GM19328 (cell line): ENCODE results near the gene RFLNA.
"Not testable (repeated sequence)": the region's sequence is repeated elsewhere in the genome, so short reads cannot be mapped to it uniquely, and the experiment has no call there.

ENCODE experiments used
- ATAC-seq: cut with Tn5 transposase; IDR thresholded peaks from one replicate; pipeline ENCODE4 v1.9.1; 2021; ENCODE audit warnings: mild to moderate bottlenecking, moderate library complexity; ENCODE audit not compliant: unreplicated experiment

Gene RFLNA

DNA sequence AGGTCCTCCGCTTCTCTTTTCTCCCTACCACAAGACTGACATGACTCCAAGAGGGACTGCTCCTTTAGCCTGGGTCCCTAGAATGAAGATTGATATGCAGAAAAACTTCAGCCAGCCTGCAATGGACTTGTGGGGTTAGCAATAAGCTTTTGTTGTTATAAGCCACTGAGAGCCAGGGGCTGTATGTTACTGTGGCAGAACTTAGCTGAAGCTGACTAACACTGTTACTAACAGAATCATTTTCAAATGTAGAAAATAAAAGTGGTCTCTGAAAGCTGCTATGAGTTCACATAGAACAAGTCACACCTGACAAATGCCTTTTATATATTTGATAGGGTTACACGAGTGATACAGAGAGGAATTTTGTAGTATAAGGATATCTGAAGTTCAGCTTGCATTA lies 13.6 kb upstream of the RFLNA start:
- ATAC-seq = no peak

GRCh38 chr12:124282287-124282686 lies 12.6 kb upstream of the RFLNA start:
- no peak for ATAC-seq

GRCh38 chr12:124283326-124283725 lies 11.6 kb upstream of the RFLNA start:
- ATAC-seq = no peak

- ATAC-seq = no peak
Observed at GRCh38 chr12:124284368-124284767, 10.5 kb upstream of the RFLNA start.

DNA sequence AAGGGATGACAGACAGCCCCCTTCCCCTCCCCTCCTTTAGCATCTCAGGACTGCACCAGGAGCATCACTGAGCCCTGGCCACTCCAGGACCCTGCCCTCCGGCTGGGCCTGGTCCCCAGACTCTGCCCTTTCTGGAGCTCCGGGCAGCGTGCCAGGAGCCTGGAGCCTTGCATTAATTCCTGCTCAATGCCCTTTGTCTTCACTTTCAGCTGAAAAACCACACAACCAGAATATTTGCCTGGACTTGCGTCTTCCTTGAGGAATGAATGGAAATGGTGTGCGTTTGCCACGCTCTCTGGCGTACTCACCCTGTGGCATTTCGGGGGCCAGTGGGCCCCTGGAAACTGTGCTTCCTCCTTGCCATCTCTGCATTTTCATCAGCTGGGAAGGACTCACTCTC lies 8.5 kb upstream of the RFLNA start:
- ATAC-seq = no peak

DNA sequence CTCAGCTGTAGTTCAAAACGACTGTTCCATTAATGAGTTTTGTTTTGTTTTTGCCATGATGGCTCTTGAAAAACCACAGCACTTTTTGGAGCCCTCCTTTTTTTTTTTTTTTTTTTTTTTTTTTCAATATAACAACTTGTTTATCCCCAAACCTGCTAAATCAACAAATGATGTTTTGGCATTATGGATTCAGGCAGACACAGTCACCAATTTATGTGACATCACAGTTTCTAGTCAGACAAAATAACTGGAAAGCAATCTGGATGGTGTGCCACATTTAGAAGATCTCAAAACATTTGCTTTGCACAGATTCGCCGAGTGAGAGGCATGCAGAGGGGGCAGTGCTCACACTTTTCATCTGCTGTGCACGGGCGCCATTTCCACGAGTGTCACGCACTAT lies 7.9 kb upstream of the RFLNA start:
- no peak for ATAC-seq

GRCh38 chr12:124289634-124290600 lies 5.0 kb upstream of the RFLNA start:
- ATAC-seq = no peak

GRCh38 chr12:124292385-124292784 lies 2.5 kb upstream of the RFLNA start:
- no peak for ATAC-seq

- ATAC-seq = no peak
Observed at GRCh38 chr12:124293286-124294003, 1.4 kb upstream of the RFLNA start.

- no peak for ATAC-seq
Observed at GRCh38 chr12:124295431-124296058, 652 bp downstream of the RFLNA start.

- ATAC-seq = no peak
Observed at GRCh38 chr12:124296295-124296915, 1.5 kb downstream of the RFLNA start.

GRCh38 chr12:124296916-124297351 lies 2.0 kb downstream of the RFLNA start:
- ATAC-seq = no peak

- ATAC-seq = no peak
Observed at GRCh38 chr12:124297389-124297788, 2.5 kb downstream of the RFLNA start.

DNA sequence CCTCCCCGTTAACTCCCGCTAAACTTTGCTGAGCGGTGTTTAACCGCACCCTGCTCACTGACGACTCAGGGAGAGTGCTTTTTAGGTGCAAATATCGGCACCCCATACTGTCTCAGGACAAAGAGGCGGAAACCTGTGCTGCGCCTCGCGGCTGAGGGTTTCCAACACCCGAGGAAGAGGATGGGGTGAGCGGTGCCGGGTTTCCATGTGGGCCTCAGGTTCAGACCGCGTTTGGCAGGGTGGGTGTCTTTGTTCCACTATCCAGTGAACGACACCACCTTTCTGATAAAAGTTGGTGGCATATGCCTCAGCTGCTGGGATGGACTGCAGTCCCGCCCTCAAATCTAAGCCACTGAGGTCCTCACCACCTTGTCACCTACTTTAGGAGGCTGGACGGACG lies 3.0 kb downstream of the RFLNA start:
- no peak for ATAC-seq

DNA sequence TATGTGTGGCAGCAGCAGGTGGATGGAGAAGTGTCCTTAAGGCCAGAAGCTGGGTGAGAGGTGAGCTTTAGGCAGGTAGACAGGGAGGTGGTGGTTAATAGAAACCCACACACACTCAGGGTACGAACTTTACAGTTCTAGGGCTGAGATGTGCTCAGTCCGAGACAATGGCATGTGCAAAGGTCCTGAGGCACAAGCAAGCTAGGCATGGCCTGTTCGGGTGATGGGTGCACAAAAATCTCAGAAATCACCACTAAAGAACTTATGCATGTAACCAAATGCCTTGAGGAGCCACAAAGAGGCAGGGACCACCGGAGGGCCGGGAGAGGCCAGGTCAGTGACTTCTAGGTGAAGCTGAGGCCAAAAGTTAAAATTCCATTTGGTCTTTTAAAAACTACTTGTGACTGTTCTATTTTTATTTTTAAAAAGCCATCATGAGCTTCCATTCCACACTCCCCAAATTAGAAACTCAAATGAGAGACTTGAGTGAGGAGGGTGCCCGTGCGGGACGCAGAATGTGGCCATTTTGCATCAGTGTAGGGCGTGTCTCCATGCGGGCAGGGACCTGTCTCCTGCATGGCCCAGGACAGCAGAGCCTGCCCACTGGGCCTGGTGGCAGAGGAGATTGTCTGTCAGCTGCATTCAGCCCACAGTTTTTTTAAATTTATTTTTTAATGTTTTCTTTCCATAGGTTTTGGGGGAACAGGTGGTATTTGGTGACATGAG lies 4.0 kb downstream of the RFLNA start:
- ATAC-seq = no peak

DNA sequence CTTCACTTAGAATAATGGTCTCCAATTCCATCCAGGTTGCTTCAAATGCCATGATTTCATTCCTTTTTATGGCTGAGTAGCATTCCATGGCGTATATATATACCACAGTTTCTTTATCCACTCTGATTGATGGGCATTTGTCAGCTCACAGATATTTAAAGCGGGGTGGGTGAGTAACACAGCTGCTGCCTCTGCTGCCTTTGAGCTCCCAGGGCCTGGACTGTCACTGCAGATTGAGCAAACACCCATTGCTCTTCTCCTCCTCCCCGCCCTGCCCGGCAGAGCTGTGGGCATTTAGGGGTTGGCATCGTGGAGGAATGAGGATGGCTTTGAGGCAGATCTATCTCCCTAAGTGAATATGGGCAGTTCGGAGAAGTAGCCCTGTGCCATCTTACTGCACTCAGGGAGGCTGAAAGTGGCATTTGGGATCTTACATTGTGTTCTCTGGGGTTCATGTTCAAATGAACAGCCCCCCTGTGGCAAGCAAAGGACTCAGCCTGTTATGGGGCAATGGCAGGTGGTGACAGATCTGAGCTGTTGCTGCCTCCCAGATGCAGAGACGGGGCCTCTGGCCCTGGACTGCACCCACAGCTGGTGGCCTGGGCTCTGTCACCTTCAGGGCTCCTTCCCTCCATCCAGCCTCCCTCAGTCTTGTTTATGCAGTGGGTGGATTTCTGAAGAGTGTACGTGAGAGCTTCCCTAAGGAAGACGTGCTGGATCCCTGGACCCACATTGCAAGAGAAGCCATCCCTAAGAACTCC lies 4.9 kb downstream of the RFLNA start:
- ATAC-seq = no peak

GRCh38 chr12:124300657-124301056 lies 5.8 kb downstream of the RFLNA start:
- ATAC-seq = not testable (repeated sequence)

- ATAC-seq = no peak
Observed at GRCh38 chr12:124301084-124301654, 6.3 kb downstream of the RFLNA start.

GRCh38 chr12:124302241-124302806 lies 7.4 kb downstream of the RFLNA start:
- ATAC-seq = no peak
